ELR (cell line): Measurements from ENCODE around the gene ABL1.
A peak's percentile ranks its signal among the peaks of the same experiment; 100 is the strongest.
"Not testable (repeated sequence)": the region's sequence is repeated elsewhere in the genome, so short reads cannot be mapped to it uniquely, and the experiment has no call there.

Experiments
- DNase-seq: peaks from one replicate; pipeline ENCODE4 v3.0.0-alpha.2; 2015; ENCODE audit warnings: low read depth

ABL1 gene

GRCh38 chr9:130825351-130825651, 9.8 kb upstream of the ABL1 start:
- DNase-seq: no peak

GRCh38 chr9:130825809-130826208, 9.2 kb upstream of the ABL1 start:
- DNase-seq: no peak

GRCh38 chr9:130829762-130830161, 5.3 kb upstream of the ABL1 start:
- DNase-seq: no peak

GRCh38 chr9:130830231-130830760, 4.8 kb upstream of the ABL1 start:
- DNase-seq: no peak

GRCh38 chr9:130831077-130831476, 4.0 kb upstream of the ABL1 start:
- no peak for DNase-seq

- DNase-seq: peak; percentile 28
These were observed 1.7 kb upstream of the ABL1 start for GRCh38 chr9:130833031-130833990.

- peak; percentile 55 for DNase-seq
These were observed 616 bp downstream of the ABL1 start for GRCh38 chr9:130835441-130836298.

- peak; percentile 70 for DNase-seq
These were observed 2.0 kb downstream of the ABL1 start for GRCh38 chr9:130837002-130837511.

- no peak for DNase-seq
These were observed 2.6 kb downstream of the ABL1 start for GRCh38 chr9:130837643-130838042.

- no peak for DNase-seq
These were observed 4.4 kb downstream of the ABL1 start for GRCh38 chr9:130839132-130840111.

- no peak for DNase-seq
These were observed 7.5 kb downstream of the ABL1 start for GRCh38 chr9:130842545-130842944.

- DNase-seq: no peak
These were observed 8.2 kb downstream of the ABL1 start for GRCh38 chr9:130843049-130843908.

GRCh38 chr9:130844044-130844451, 9.0 kb downstream of the ABL1 start:
- DNase-seq: no peak

- DNase-seq: peak; percentile 30
These were observed 10.2 kb downstream of the ABL1 start for GRCh38 chr9:130845254-130845653.

- DNase-seq: peak; percentile 76
These were observed 10.9 kb downstream of the ABL1 start for GRCh38 chr9:130845901-130846481.

- peak; percentile 94 for DNase-seq
These were observed 11.6 kb downstream of the ABL1 start for GRCh38 chr9:130846487-130847305.

- peak; percentile 99 for DNase-seq
These were observed 12.5 kb downstream of the ABL1 start for GRCh38 chr9:130847306-130848217.

GRCh38 chr9:130848514-130848913, 13.5 kb downstream of the ABL1 start:
- DNase-seq: not testable (repeated sequence)
